ENCODE results near the gene SEMA5B. TPM values are rescaled to one million over a fixed set of nuclear protein-coding genes. Genes with fewer than 3 reads are reported as not detected.

SEMA5B gene
- total RNA-seq, 1 experiment from 2014 or later: 9.4 TPM

- no CpG with 5 or more reads among the region's 5 CpGs for WGBS (ENCODE audit: extremely low coverage, insufficient read length, low lambda C conversion rate)
- H4K5ac ChIP-seq (ENCODE audit: insufficient read length, low read depth, low read length): no peak overlapping the region
- no peak overlapping the region for H3K14ac ChIP-seq (ENCODE audit: insufficient read depth, low read length)
- H2BK20ac ChIP-seq (ENCODE audit: low read depth, low read length, poor library complexity, severe bottlenecking): no peak overlapping the region
- no peak overlapping the region for H3K56ac ChIP-seq (ENCODE audit: insufficient read length, low read depth, low read length)
- Mint-ChIP-seq H3K36me3 (ENCODE audit: insufficient read depth in 1 of 3, low read depth in 3 of 3) (no peaks in the 10 kb centered on the region), H3K4me1 (peaks cover 33 to 47% of the 10 kb centered on the region in 2 experiments), H3K27me3 (ENCODE audit: low read depth) (peaks cover 5% of the 10 kb centered on the region; the same call in 1 of the 2 replicates), H3K9me3 (no peaks in the 10 kb centered on the region), H3K27ac (no peak overlapping the region), H3K4me3 (no peak overlapping the region)
- H3K23me2 ChIP-seq (ENCODE audit: insufficient read length, low read depth, low read length, poor library complexity, severe bottlenecking): peaks cover 18% of the 10 kb centered on the region
- peaks cover 26% of the 10 kb centered on the region; the same call in 1 of the 2 replicates for H3K79me2 ChIP-seq (ENCODE audit: insufficient read depth, low read length)
- no peak overlapping the region for H3K27ac ChIP-seq (ENCODE audit: insufficient read length, low read depth, low read length)
- H2BK12ac ChIP-seq (ENCODE audit: insufficient read length, low read depth, low read length): no peak overlapping the region
- no peak overlapping the region for H3K9ac ChIP-seq (ENCODE audit: extremely low read depth, insufficient read length, low read length)
- H2AFZ ChIP-seq (ENCODE audit: low read length): no peak overlapping the region
- H4K8ac ChIP-seq (replicated peaks; ENCODE audit: insufficient read length, low read depth, low read length): no peak overlapping the region
- TF ChIP-seq CTCF (conservative IDR thresholded peaks at IDR 0.05): no peak
- no peaks in the 10 kb centered on the region for H3K9me3 ChIP-seq (ENCODE audit: control insufficient read depth, low read depth, low read length)
- H2BK120ac ChIP-seq (ENCODE audit: low read depth, low read length, poor library complexity, severe bottlenecking): no peak overlapping the region
- H2BK5ac ChIP-seq (ENCODE audit: insufficient read length, low read length): no peak overlapping the region
- DNase-seq: peak; percentile 23
- peaks cover 7% of the 10 kb centered on the region for H3K79me1 ChIP-seq (ENCODE audit: insufficient read depth, low read depth, low read length, poor library complexity, severe bottlenecking)
- no peak overlapping the region for H3K18ac ChIP-seq (ENCODE audit: insufficient read length, low read depth, low read length)
- no peak overlapping the region for H3K4ac ChIP-seq (ENCODE audit: low read depth, low read length)
- no peaks in the 10 kb centered on the region for H3K27me3 ChIP-seq (ENCODE audit: insufficient read depth, low read length)
- H3K4me1 ChIP-seq (ENCODE audit: insufficient read depth, low read length): peaks cover 5% of the 10 kb centered on the region; the same call in 1 of the 2 replicates
- no peak overlapping the region for H3T11ph ChIP-seq (ENCODE audit: low read length)
- H4K91ac ChIP-seq (ENCODE audit: insufficient read length, low read depth, low read length): no peak overlapping the region
- H3K4me2 ChIP-seq (ENCODE audit: insufficient read depth, insufficient read length, low read length): no peak overlapping the region
- no peak overlapping the region for H2AK5ac ChIP-seq (ENCODE audit: insufficient read length, low read length)
- no peak overlapping the region for H3K23ac ChIP-seq (ENCODE audit: insufficient read length, low read depth, low read length)
- no peak overlapping the region for H2BK15ac ChIP-seq (ENCODE audit: low read depth, low read length)
- no peaks in the 10 kb centered on the region for H4K20me1 ChIP-seq (ENCODE audit: control insufficient read depth, insufficient read depth, insufficient read length)
These were observed 44.6 kb upstream of the SEMA5B start for GRCh38 chr3:123072152-123072551.

All from H9 (cell line).